Stimulated activated CD4-positive, alpha-beta T cell treated with anti-CD3 and anti-CD28 coated beads, Interleukin-15, amount 100 ng/mL, for 1 hour (primary cell): Measurements from ENCODE around the gene GABRP.
"Not testable (repeated sequence)": the region's sequence is repeated elsewhere in the genome, so short reads cannot be mapped to it uniquely, and the experiment has no call there.

Experiments used
- DNase-seq, 2 donors: peaks; one replicate each; pipeline ENCODE4 v3.0.0-alpha.2; 2020; ENCODE audit warnings: low read depth in 1 of 2, low spot score in 1 of 2

GABRP gene

DNA sequence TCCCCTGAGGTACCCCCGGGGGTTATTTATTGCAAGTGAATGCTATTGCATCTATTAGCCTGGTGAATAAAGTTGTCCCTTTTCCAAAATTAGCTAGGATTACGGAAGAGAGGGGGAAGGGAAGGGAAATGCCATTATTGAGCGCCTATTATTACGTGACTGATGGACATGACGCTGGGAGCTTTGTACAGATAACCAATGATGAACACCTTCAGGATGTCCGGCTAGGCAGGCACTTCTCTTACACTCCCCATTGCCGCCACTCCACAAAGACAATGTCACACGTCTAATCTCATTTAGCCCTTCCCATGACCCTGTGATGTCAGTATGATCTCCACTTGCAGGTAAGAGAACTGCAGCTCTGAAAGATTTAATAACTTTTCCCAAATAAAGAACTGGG lies 9.4 kb downstream of the GABRP start:
- no peak for DNase-seq

DNA sequence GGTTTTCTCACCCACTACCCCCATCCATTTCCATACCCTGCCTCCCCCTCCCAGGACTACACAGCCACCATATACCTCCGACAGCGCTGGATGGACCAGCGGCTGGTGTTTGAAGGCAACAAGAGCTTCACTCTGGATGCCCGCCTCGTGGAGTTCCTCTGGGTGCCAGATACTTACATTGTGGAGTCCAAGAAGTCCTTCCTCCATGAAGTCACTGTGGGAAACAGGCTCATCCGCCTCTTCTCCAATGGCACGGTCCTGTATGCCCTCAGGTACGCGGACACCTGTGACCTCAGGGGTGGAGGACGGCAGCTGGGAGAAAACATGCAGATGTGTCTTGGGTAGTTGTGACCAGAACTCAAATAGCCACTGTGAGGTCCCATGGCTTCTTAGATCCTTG lies 11.6 kb downstream of the GABRP start:
- no peak for DNase-seq

DNA sequence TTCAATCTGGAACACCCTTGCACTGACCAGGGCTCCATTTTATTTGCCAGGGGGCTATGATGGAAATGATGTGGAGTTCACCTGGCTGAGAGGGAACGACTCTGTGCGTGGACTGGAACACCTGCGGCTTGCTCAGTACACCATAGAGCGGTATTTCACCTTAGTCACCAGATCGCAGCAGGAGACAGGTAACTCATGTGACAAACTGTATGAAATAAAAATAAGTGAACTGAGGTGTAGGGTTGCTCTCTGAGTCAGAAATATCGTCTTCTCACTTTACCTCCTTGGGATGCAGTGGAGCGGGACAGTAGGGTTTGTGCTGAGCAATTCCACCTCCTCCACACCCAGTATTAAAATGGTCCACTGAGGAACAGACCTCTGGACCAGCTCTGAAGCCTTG lies 22.1 kb downstream of the GABRP start:
- no peak for DNase-seq

DNA sequence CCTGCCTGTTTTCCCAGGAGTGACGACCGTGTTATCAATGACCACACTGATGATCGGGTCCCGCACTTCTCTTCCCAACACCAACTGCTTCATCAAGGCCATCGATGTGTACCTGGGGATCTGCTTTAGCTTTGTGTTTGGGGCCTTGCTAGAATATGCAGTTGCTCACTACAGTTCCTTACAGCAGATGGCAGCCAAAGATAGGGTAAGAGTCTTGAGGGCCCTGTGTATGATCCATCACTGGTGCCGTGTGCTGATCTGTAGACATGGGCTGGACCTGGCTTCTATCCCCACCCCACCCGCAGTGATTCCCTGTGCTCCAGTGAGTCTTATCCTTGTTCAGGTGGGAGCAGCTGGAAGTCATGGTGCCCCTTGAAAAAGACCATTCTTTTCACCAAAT lies 26.0 kb downstream of the GABRP start:
- no peak for DNase-seq

DNA sequence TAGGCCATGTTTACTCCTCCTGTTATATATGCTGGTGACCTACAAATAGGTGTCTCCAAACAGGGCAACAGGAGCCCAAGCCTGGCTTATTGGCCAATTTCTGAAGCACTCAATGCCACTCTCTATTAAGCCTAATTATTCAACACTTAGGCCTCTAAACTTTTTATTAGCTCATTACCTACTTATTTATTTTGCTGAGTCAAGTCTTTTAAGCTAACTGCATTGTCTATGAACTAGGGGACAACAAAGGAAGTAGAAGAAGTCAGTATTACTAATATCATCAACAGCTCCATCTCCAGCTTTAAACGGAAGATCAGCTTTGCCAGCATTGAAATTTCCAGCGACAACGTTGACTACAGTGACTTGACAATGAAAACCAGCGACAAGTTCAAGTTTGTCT lies 28.2 kb downstream of the GABRP start:
- DNase-seq, result no peak

DNA sequence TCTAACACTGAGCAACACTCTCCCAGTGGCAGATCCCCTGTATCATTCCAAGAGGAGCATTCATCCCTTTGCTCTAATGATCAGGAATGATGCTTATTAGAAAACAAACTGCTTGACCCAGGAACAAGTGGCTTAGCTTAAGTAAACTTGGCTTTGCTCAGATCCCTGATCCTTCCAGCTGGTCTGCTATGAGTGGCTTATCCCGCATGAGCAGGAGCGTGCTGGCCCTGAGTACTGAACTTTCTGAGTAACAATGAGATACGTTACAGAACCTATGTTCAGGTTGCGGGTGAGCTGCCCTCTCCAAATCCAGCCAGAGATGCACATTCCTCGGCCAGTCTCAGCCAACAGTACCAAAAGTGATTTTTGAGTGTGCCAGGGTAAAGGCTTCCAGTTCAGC lies 29.7 kb downstream of the GABRP start:
- DNase-seq, result no peak

DNA sequence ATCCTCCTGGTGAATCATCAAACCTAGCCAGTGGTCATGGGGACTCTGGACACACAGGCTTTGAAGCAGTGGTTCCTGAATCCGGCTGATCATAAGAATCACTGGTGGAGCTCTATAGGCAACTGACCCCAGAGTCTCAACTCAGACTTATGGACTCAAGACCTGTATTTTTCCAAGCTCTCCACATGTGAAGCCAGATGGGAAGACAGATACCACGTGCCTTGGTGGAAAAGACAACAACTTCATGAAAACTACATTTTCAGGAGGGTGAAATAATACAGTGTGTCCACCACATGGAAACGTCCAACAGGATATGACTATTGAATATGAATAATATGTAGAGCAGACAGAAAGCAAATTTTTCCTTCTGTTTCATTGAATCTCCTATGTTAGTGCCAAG lies 33.7 kb downstream of the GABRP start:
- no peak for DNase-seq

DNA sequence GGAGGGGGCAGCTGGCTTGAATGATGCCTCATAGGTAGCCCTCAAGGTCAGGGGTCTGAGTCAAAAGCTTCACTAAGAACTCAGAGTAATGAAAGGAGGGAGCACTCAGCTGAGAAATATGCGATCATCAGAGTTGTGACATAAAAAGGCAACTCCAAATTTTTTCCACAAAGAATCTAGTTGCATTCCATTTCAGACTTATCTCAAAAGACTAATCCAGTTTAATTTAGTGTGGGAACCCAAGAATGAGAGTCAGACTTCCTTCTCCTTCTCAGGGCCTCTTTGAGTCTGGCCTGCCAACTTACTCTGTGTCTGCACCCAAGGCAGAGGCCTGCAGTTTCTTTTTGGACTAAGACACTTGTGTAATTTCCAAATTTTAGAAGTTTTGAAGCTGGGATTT lies 34.7 kb downstream of the GABRP start:
- no peak for DNase-seq

DNA sequence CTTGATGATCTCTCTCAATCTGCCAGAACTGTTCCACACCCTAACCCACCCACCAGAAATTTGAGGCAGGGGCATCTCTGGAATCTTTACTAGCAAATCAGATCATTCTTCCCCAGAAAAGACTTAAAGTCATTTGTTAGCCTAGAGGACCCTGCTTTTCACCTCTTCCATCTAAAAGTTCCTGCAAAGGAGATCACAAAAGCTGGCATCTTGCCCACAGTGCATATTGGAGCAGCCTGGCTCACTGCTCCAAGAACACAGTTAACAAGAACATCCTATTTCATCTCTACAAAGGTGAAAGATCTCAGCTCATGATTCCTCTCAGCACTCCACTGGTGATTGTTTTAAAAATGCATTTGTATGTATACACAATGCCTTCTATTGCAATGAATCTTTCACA lies 36.3 kb downstream of the GABRP start:
- DNase-seq, result no peak

DNA sequence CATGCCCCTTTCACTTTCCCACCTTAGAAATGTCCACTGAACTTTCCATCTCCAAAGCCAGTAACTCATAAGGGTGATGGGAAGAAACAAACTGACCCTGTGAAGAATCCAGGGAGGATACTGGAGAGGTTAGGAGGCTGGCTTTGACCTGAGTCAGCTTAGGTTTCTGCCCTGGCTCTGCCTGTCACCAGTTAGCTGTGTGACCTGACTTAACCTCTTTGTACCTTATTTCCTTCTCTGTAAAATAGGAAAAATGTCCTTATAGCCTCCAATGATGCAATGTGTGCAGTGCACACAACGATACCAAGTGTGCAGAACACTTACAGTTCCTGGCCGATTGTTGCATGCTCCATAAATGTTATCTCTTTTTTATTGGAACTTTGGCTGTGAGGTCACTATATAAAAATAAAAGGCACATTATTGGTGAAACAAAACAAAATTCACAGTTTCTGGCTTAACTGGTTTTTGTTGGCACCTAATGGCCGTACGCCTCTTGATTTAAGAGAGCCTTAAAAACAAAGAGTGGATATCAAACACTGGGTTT lies 37.8 kb downstream of the GABRP start:
- no peak for DNase-seq

DNA sequence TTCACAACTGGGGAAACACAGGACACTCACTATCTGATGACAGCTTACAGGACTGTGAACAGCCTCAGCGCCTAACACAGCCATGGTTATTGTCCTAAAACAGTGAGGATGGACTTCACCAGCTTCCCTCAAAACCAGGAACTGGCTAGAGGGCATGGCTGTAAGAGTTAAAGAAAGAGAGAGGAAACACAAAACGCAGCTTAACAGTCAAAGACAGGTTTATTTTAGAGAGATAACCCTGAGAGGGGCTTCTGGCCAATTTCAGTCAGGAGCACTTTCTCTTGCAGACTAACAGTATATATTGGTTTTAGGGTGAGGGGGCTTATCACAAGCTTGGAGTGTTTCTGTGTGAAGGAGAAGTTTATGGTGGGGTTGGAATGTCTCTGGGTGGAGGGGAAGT lies 42.6 kb downstream of the GABRP start:
- DNase-seq, result no peak

DNA sequence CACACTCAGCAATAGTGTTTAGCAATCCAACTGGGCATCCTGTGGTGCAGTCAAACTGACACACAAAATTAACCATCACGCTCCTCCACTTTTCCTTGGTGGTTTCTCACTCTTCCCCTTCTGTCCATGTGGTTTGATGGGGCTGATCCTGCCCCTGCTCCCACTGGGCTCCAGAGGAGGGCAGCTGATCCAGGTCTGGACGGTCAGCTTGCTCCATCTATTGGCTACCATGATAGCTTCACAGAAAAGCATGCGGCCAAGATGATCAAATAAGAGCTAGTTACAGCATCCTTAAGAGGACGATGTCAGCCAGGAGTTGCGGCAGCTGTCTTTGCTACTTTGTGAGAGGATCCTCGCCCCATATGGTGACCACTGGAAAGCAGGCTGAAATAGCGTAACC lies 48.7 kb downstream of the GABRP start:
- DNase-seq, result no peak

DNA sequence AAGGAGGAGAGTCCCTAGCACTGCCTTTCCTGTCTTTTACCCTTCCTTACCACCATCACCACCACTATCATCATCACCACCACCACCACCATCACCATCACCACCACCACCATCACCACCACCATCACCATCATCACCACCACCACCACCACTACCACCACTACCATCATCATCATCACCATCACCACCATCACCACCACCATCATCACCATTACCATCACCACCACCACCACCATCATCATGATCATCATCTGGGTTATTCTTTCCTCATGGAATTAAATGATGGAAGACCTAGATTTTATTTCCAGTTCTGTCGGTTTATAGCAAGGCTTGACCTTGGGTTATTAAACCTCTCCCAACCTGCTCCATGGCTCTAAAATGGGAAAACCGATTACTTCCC lies 50.5 kb downstream of the GABRP start:
- DNase-seq, result not testable (repeated sequence)

DNA sequence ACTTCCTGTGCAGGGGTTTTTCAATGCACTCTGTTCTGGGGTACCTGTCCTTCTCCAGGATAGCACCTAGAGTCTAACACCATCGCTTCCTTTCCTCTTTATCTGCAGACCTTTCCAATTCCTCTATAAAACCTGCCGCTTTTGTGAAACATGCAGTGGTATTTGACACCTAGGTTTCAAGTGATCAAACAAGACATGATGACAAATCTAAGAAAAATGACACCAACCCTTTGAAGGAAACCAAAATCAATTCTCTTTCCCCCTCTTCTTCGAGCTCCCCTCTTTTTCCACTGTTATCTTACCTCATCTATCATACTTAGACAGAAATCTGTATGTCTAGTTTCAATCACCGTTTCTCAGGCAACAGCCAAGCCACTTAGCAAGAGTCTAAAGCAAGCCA lies 52.7 kb downstream of the GABRP start:
- DNase-seq, result no peak

DNA sequence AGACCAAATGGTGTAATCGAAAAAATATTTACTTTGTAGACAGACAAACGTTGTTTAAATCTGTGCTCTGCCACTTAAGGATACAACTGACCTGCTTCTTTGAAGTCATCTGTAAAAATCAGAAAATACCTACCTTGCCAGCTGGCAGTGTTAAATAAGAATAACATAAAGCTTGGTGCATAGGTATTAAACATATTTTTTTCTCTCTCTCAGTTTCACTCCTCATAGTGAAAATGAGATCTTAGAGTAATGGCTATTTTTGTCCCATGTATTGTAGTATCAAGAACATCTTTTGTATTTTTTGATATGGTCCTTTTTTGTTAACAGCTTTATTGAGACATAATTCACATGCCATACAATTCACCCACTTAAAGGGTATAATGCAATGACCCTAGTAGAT lies 60.3 kb downstream of the GABRP start:
- no peak for DNase-seq

DNA sequence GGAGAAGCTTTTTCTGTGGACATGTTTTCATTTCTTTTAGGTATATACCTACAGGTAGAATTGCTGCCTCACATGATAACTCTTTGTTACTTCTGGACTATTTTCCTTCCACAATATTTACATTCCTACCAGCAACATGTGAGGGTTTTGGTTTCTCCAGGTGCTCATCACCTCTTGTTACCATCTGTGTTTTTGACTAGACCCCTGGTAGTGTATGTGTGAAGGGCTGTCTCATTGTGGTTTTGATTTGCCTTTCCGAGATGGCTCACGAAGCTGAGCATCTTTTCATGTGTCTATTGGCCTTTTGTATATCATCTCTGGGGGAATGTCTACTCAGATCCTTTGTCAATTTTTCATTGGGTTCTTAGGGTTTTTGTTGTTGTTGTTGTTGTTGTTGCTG lies 61.1 kb downstream of the GABRP start:
- no peak for DNase-seq

DNA sequence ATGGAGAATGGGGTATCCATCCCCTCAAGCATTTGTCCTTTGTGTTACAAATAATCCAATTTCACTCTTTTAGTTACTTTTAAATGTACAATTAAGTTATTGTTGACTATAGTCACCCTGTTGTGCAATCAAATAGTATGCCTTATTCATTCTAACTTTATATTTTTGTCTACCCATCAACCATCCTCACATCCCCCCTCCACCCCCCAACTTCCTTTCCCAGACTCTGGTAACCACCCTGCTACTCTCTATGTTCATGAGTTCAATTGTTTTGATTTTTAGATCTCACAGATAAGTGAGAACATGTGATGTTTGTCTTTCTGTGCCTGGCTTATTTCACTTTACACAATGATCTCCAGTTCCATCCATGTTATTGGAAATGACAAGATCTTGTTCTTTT lies 62.9 kb downstream of the GABRP start:
- DNase-seq, result no peak

DNA sequence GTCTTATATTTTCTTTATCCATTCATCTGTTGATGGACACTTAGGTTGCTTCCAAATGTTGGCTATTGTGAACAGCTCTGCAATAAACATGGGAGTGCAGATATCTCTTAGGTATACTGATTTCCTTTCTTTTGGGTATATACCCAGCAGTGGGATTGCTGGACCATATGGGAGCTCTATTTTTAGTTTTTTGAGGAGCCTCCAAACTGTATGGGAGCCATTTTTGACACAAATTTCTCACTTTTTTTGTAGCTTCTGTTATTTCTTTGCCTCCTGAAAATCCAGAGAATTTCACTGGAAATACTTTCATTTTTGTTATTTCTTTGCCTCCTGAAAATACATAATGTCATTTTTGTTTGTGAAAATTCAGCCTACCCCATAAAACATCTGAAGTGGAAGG lies 63.3 kb downstream of the GABRP start:
- DNase-seq, result no peak

DNA sequence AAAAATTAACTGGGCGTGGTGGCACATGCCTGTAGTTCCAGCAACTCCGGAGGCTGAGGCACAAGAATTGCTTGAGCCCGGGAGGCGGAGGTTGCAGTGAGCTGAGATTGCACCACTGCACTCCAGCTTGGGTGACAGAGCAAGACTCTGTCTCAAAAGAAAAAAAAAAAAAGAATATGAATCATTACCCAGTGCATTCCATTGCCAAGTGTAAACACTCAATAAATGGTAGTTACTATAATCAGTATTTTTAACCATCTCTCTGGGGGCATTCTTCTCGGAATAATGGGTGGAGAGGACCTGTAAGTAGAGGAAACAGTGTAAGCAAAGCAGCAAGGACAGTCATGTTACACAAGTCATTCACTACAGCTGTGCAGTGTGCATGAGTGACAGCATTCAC lies 64.5 kb downstream of the GABRP start:
- no peak for DNase-seq

DNA sequence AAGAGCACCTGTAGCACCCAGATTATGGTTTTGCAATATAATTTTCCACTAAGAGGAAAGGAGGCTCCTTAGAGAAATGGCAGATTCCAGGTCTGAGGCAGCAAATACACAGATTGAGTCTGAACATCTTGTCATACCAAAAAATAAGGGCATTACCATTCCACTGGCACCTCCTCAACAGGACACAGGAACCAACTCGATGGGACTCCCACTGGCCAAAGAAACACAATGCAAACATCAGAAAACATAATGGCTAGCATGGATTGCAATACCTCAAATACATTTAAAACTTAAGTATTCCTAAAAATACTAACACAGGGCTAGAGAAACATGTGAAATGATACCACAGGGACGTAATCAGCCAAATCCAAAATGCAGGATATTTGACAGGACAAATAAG lies 65.8 kb downstream of the GABRP start:
- no peak for DNase-seq

DNA sequence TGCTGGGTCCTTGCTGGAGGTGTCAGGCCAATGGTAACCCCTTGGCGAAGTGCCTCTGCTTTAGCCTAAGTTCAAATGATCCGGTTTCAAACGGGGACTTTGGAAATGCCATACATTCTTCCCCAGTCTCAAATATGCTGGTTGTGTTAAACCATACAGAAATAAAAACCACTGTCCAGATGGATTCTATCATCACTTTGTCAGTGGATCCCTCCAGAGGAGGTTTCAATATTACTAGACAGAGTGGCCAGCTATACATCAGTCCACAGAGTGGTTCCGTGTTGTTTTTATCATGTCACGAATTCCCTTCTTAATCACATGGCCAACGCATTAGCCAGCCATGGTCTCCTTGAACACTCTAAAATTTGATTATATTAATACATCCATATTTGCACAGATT lies 71.0 kb downstream of the GABRP start:
- DNase-seq, result no peak

DNA sequence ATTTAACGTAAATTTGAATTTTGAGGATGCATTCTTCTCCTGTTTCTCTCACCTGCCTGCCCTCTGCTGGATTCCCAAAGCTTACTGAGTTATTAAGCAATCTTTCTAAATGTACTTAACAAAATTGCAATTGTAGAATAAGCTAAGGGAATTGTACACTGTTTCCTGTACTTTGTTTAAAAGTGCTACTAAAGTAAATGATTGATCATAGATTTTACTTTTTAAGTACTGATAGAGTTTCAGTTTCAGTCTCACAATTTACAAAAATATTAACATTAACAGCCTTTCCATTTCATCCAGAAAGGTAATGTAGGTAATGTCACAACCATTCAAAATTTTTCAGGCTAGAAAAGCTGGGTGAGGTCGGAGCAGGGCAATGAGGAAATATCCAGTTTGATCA lies 73.5 kb downstream of the GABRP start:
- DNase-seq, result no peak

DNA sequence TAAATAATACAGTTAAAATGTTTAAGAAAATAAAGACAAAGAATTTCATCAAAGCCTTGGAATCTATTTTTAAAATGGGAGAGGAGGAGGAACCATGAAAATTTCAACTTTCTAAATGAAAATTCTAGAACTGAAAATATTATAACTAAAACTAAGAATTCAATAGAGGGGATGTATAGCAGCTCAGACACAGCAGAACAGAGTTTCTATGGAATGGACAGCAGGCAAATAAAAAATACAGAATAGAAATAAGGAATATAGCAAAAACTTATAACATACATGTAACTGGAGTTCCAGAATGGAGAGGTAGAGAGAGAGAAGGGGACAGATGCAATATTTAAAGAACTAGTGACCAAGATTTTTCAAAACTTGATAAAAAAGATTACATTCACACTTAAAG lies 76.9 kb downstream of the GABRP start:
- DNase-seq, result no peak
